ENCODE data around the gene ILF3.

GRCh38 chr19:10660346-10660745, 6.2 kb downstream of the ILF3 start:
- no peak for TF ChIP-seq KLF5 (IDR thresholded peaks at IDR 0.05; ENCODE audit: partially characterized antibody)
- TF ChIP-seq NR2C2 (IDR thresholded peaks at IDR 0.05; ENCODE audit: borderline replicate concordance, control insufficient read depth, insufficient read length, low read depth) = no peak
- no peak for TF ChIP-seq DPF2 (IDR thresholded peaks at IDR 0.05)
- TF ChIP-seq CTCF (IDR thresholded peaks at IDR 0.05 in 2 of 3, conservative IDR thresholded peaks at IDR 0.05 in 1 of 3; ENCODE audit: control insufficient read depth in 2 of 3, extremely low read depth in 1 of 3, insufficient read depth in 1 of 3, low read depth in 3 of 3, low read length in 3 of 3) = no peak
- TF ChIP-seq HDAC2 (IDR thresholded peaks at IDR 0.05) = no peak
- TF ChIP-seq SP1 (IDR thresholded peaks at IDR 0.05; ENCODE audit: low read depth, low read length) = no peak
- no peak for TF ChIP-seq EZH2 (IDR thresholded peaks at IDR 0.05; ENCODE audit: borderline replicate concordance, control insufficient read depth, low read depth, low read length)
- no peak for TF ChIP-seq BRCA1 (IDR thresholded peaks at IDR 0.05; ENCODE audit: low read depth, low read length)
- TF ChIP-seq JUND (IDR thresholded peaks at IDR 0.05; ENCODE audit: low read depth, low read length) = no peak
